ACC112 (cell line): ENCODE measurements around the gene TFB2M.

Source experiments
- H2AFZ ChIP-seq: fragments of 200-600 bp; sonication (generic); one replicate; pipeline ENCODE4 v1.6.0; 2017; ENCODE audit warnings: antibody characterized with exemption, low read length; ENCODE audit not compliant: unreplicated experiment
- H3K27ac ChIP-seq: fragments of 200-600 bp; sonication (generic); 2 replicates; pipeline ENCODE4 v1.5.1; 2014; ENCODE audit warnings: low read depth, mild to moderate bottlenecking, antibody characterized with exemption, low read length, moderate library complexity
- H3K27me3 ChIP-seq: fragments of 200-600 bp; sonication (generic); 2 replicates; pipeline ENCODE4 v1.6.1; 2014; ENCODE audit warnings: mild to moderate bottlenecking, antibody characterized with exemption, low read length, moderate library complexity, mixed read lengths; ENCODE audit not compliant: insufficient read depth
- H3K36me3 ChIP-seq: fragments of 200-600 bp; sonication (generic); 2 replicates; pipeline ENCODE4 v1.6.1; 2016; ENCODE audit warnings: mild to moderate bottlenecking, antibody characterized with exemption, low read length, moderate library complexity, mixed read lengths; ENCODE audit not compliant: insufficient read depth
- H3K4me1 ChIP-seq: fragments of 200-600 bp; sonication (generic); one replicate; pipeline ENCODE4 v1.6.1; 2016; ENCODE audit warnings: low read length, mixed read lengths; ENCODE audit not compliant: insufficient read depth, unreplicated experiment, control insufficient read depth
- H3K4me3 ChIP-seq: fragments of 200-600 bp; sonication (generic); 2 replicates; pipeline ENCODE4 v1.5.1; 2014; ENCODE audit warnings: mild to moderate bottlenecking, low read depth, low read length
- H3K79me2 ChIP-seq: fragments of 200-600 bp; sonication (generic); one replicate; pipeline ENCODE4 v1.6.0; 2016; ENCODE audit warnings: low read length; ENCODE audit not compliant: control insufficient read depth, unreplicated experiment, insufficient read depth

The TFB2M gene

GRCh38 chr1:246513619-246514343, 52.3 kb downstream of the TFB2M start:
- no peaks in the 10 kb centered on the region for H3K27me3 ChIP-seq
- peak overlapping the region; percentile 45; the same call in 1 of the 2 replicates for H3K4me3 ChIP-seq
- H3K36me3 ChIP-seq: no peaks in the 10 kb centered on the region
- no peaks in the 10 kb centered on the region for H3K79me2 ChIP-seq
- H3K27ac ChIP-seq: no peak overlapping the region
- no peak overlapping the region for H2AFZ ChIP-seq
- no peaks in the 10 kb centered on the region for H3K4me1 ChIP-seq

- H3K79me2 ChIP-seq: no peaks in the 10 kb centered on the region
- no peak overlapping the region for H2AFZ ChIP-seq
- no peaks in the 10 kb centered on the region for H3K36me3 ChIP-seq
- no peaks in the 10 kb centered on the region for H3K4me1 ChIP-seq
- no peak overlapping the region for H3K27ac ChIP-seq
- no peaks in the 10 kb centered on the region for H3K27me3 ChIP-seq
- no peak overlapping the region for H3K4me3 ChIP-seq
Observed at GRCh38 chr1:246513041-246513440, 53.0 kb downstream of the TFB2M start.

- Histone ChIP-seq H3K79me2 (no peaks in the 10 kb centered on the region), H3K27ac (no peak overlapping the region), H3K27me3 (no peaks in the 10 kb centered on the region), H3K4me3 (no peak overlapping the region), H3K4me1 (no peaks in the 10 kb centered on the region), H3K36me3 (no peaks in the 10 kb centered on the region), H2AFZ (no peak overlapping the region)
Observed at GRCh38 chr1:246512635-246513034, 53.4 kb downstream of the TFB2M start.

- no peak overlapping the region for H3K27ac ChIP-seq
- H3K27me3 ChIP-seq: no peaks in the 10 kb centered on the region
- no peak overlapping the region for H3K4me3 ChIP-seq
- no peaks in the 10 kb centered on the region for H3K4me1 ChIP-seq
- no peak overlapping the region for H2AFZ ChIP-seq
- H3K79me2 ChIP-seq: no peaks in the 10 kb centered on the region
- no peaks in the 10 kb centered on the region for H3K36me3 ChIP-seq
Observed at GRCh38 chr1:246512230-246512629, 53.8 kb downstream of the TFB2M start.

GRCh38 chr1:246511203-246511602, 54.9 kb downstream of the TFB2M start:
- H3K4me3 ChIP-seq: no peak overlapping the region
- no peaks in the 10 kb centered on the region for H3K27me3 ChIP-seq
- H3K79me2 ChIP-seq: peaks cover 5% of the 10 kb centered on the region
- no peak overlapping the region for H2AFZ ChIP-seq
- H3K4me1 ChIP-seq: no peaks in the 10 kb centered on the region
- H3K36me3 ChIP-seq: no peaks in the 10 kb centered on the region
- no peak overlapping the region for H3K27ac ChIP-seq

GRCh38 chr1:246510147-246511030, 55.7 kb downstream of the TFB2M start:
- H3K4me3 ChIP-seq: no peak overlapping the region
- H3K27me3 ChIP-seq: no peaks in the 10 kb centered on the region
- no peak overlapping the region for H3K27ac ChIP-seq
- peaks cover 8% of the 10 kb centered on the region for H3K79me2 ChIP-seq
- no peaks in the 10 kb centered on the region for H3K36me3 ChIP-seq
- peaks cover 3% of the 10 kb centered on the region for H3K4me1 ChIP-seq
- no peak overlapping the region for H2AFZ ChIP-seq

- Histone ChIP-seq H3K36me3 (no peaks in the 10 kb centered on the region), H3K27ac (no peak overlapping the region), H3K27me3 (no peaks in the 10 kb centered on the region), H3K4me1 (peaks cover 3% of the 10 kb centered on the region), H3K79me2 (peaks cover 12% of the 10 kb centered on the region), H3K4me3 (no peak overlapping the region), H2AFZ (no peak overlapping the region)
Observed at GRCh38 chr1:246508897-246509688, 57.0 kb downstream of the TFB2M start.

- no peaks in the 10 kb centered on the region for H3K36me3 ChIP-seq
- H3K4me3 ChIP-seq: peak within 1 kb of the TSS; percentile 99
- H3K79me2 ChIP-seq: peaks cover 17% of the 10 kb centered on the region
- no peak within 1 kb of the TSS for H3K27ac ChIP-seq
- peak within 1 kb of the TSS; percentile 96 for H2AFZ ChIP-seq
- peaks cover 10% of the 10 kb centered on the region for H3K4me1 ChIP-seq
- no peaks in the 10 kb centered on the region for H3K27me3 ChIP-seq
Observed at GRCh38 chr1:246506674-246507481, 59.2 kb downstream of the TFB2M start, which contains the start of gene SMYD3. Gene SMYD3, minus strand, starts transcription at chr1:246507279.

- Histone ChIP-seq H3K27ac (no peak overlapping the region), H2AFZ (peak overlapping the region; percentile 96), H3K4me3 (peak overlapping the region; percentile 99), H3K36me3 (no peaks in the 10 kb centered on the region), H3K27me3 (no peaks in the 10 kb centered on the region), H3K79me2 (peaks cover 17% of the 10 kb centered on the region), H3K4me1 (peaks cover 10% of the 10 kb centered on the region)
Observed at GRCh38 chr1:246506367-246506673, 59.7 kb downstream of the TFB2M start.

GRCh38 chr1:246503341-246503740, 62.7 kb downstream of the TFB2M start:
- H3K4me1 ChIP-seq: peaks cover 10% of the 10 kb centered on the region
- no peak overlapping the region for H2AFZ ChIP-seq
- no peak overlapping the region for H3K27ac ChIP-seq

More at GRCh38 chr1:246503341-246503740, 62.7 kb downstream of the TFB2M start:
- H3K4me3 ChIP-seq: no peak overlapping the region
- H3K79me2 ChIP-seq: peaks cover 17% of the 10 kb centered on the region
- H3K36me3 ChIP-seq: no peaks in the 10 kb centered on the region
- no peaks in the 10 kb centered on the region for H3K27me3 ChIP-seq
